GM21576 (cell line): ENCODE results near the gene KCNQ5.

Experiments
- ATAC-seq: cut with Tn5 transposase; IDR thresholded peaks from one replicate; pipeline ENCODE4 v1.9.1; 2021; ENCODE audit warnings: mild to moderate bottlenecking, moderate library complexity; ENCODE audit not compliant: unreplicated experiment

Gene KCNQ5

GRCh38 chr6:72789145-72789544 lies 167.3 kb downstream of the KCNQ5 start:
- ATAC-seq = no peak

GRCh38 chr6:72792692-72793091 lies 170.8 kb downstream of the KCNQ5 start:
- no peak for ATAC-seq

- ATAC-seq = no peak
Observed at GRCh38 chr6:72793641-72794395, 172.0 kb downstream of the KCNQ5 start.

GRCh38 chr6:72798196-72798595 lies 176.3 kb downstream of the KCNQ5 start:
- no peak for ATAC-seq

- ATAC-seq = no peak
Observed at GRCh38 chr6:72809746-72810379, 188.0 kb downstream of the KCNQ5 start.

- no peak for ATAC-seq
Observed at GRCh38 chr6:72810571-72811280, 188.9 kb downstream of the KCNQ5 start.

GRCh38 chr6:72811971-72812421 lies 190.1 kb downstream of the KCNQ5 start:
- no peak for ATAC-seq

- no peak for ATAC-seq
Observed at GRCh38 chr6:72813807-72814596, 192.1 kb downstream of the KCNQ5 start.

GRCh38 chr6:72816022-72816421 lies 194.2 kb downstream of the KCNQ5 start:
- no peak for ATAC-seq

GRCh38 chr6:72817208-72817607 lies 195.3 kb downstream of the KCNQ5 start:
- ATAC-seq = no peak

GRCh38 chr6:72819609-72820008 lies 197.7 kb downstream of the KCNQ5 start:
- no peak for ATAC-seq

- ATAC-seq = no peak
Observed at GRCh38 chr6:72820153-72820552, 198.3 kb downstream of the KCNQ5 start.

- ATAC-seq = no peak
Observed at GRCh38 chr6:72820906-72821305, 199.0 kb downstream of the KCNQ5 start.

- no peak for ATAC-seq
Observed at GRCh38 chr6:72822023-72822422, 200.2 kb downstream of the KCNQ5 start.

GRCh38 chr6:72822691-72823090 lies 200.8 kb downstream of the KCNQ5 start:
- no peak for ATAC-seq

GRCh38 chr6:72824833-72825232 lies 203.0 kb downstream of the KCNQ5 start:
- ATAC-seq = peak; percentile 68

GRCh38 chr6:72825315-72825911 lies 203.5 kb downstream of the KCNQ5 start:
- peak; percentile 31 for ATAC-seq

GRCh38 chr6:72826037-72826436 lies 204.2 kb downstream of the KCNQ5 start:
- no peak for ATAC-seq

GRCh38 chr6:72826744-72827438 lies 205.0 kb downstream of the KCNQ5 start:
- no peak for ATAC-seq

- no peak for ATAC-seq
Observed at GRCh38 chr6:72828904-72829303, 207.0 kb downstream of the KCNQ5 start.
